Esophagus muscularis mucosa (tissue), 4 donors: ENCODE measurements around the gene IRF4. TPM values are rescaled to one million over a fixed set of nuclear protein-coding genes. Genes with fewer than 3 reads are reported as not detected.

Experiments used
- DNase-seq: peaks from one replicate; pipeline ENCODE4 v3.0.0-alpha.2; 2017; ENCODE audit errors: extremely low spot score
- H3K27ac ChIP-seq, 4 donors: fragments of 200-600 bp; sonication (generic); replicated peaks in 1 of 4; 1 replicate in 3 of 4; 2 replicates in 1 of 4; pipeline ENCODE4 v1.5.1; 2016 to 2019; ENCODE audit warnings: mild to moderate bottlenecking in 1 of 4
- H3K27me3 ChIP-seq, 4 donors: fragments of 200-600 bp; sonication (generic); one replicate each; pipeline versions ENCODE4 v1.5.1 to v1.6.0; 2016 to 2019
- H3K36me3 ChIP-seq, 4 donors: fragments of 200-600 bp; sonication (generic); one replicate each; pipeline ENCODE4 v1.5.1; 2016 to 2019
- H3K4me1 ChIP-seq, 4 donors: fragments of 200-600 bp; sonication (generic); one replicate each; pipeline ENCODE4 v1.5.1; 2016 to 2019
- H3K4me3 ChIP-seq, 4 donors: fragments of 200-600 bp; sonication (generic); 1 replicate in 2 of 4; 2 replicates in 2 of 4; pipeline ENCODE4 v1.5.1; 2016 to 2019; ENCODE audit warnings: mild to moderate bottlenecking in 4 of 4, moderate library complexity in 1 of 4
- H3K9me3 ChIP-seq, 4 donors: fragments of 200-600 bp; sonication (generic); 1 replicate in 3 of 4; 2 replicates in 1 of 4; pipeline ENCODE4 v1.5.1; 2016 to 2019
- CTCF ChIP-seq, 3 experiments: fragments of 200-600 bp in 2 of 3; fragments of 450-650 bp in 1 of 3; sonication (generic) in 2 of 3; IDR thresholded peaks; one replicate each; pipeline ENCODE4 v1.5.1; 2017 to 2019; ENCODE audit warnings: antibody characterized with exemption in 3 of 3, mild to moderate bottlenecking in 2 of 3, moderate library complexity in 1 of 3
- EP300 ChIP-seq: sonication (generic); formaldehyde crosslinking; IDR thresholded peaks from one replicate; pipeline ENCODE4 v1.6.1; 2017; ENCODE audit warnings: antibody characterized with exemption
- POLR2A ChIP-seq: fragments of 450-650 bp; IDR thresholded peaks from one replicate; pipeline ENCODE4 v1.6.1; 2017; ENCODE audit warnings: antibody characterized with exemption, moderate library complexity, mild to moderate bottlenecking, low read depth
- POLR2AphosphoS5 ChIP-seq, 2 donors: sonication (generic); formaldehyde crosslinking; IDR thresholded peaks; one replicate each; pipeline ENCODE4 v1.6.1; 2017; ENCODE audit warnings: antibody characterized with exemption in 2 of 2
- WGBS: methylation state at CpG from one replicate; pipeline ENCODE4 v1.1.5; 2018; 5-methylcytosine and 5-hydroxymethylcytosine counted together
- intact Hi-C: fragments of 100-400 bp; cut with DNase I; formaldehyde crosslinking; loops from one replicate; pipeline ENCODE4 v1.15.1; 2023
- total RNA-seq, 4 donors: library from RNA; depleted of rRNA; stranded (reverse); fragments of >200 nt; gene quantifications; one replicate each; pipeline versions ENCODE4 v1.1.0 to v1.2.1, GENCODE V29; 2016

IRF4 gene
- total RNA-seq, 4 donors from 2014 or later = 0.29 to 9.5 (median 3.3) TPM

DNA sequence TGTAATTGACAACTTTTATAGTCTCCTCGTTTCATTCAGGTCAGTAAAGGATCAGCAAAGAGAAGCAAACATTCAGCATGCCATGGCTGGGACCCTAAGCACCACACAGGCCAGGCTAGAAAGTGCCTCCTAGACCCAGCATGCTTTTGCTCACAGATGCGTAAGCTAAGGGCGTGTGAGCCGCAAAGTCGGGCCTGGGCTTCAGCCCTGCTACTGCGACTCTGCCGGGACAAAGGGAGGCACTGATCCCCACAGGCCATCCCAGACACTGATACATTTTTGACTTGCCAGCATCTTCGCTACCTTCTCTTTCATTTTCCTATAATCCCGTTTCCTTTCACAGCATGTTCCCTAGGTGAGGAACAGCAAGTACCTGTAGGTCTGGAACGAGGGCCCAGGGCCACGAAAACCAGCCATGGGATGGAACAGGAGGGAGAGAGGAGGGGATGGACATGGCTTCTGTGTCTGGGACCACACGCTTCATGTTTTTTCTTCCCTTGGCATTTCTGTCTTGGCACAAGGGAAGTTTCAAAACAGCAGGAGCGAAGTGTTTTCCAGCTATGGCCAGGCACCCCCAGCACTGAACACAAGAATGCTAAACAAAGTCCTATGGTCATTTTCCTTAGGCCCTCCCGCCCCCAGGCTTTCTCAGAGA, 42.6 kb downstream of the IRF4 start:
- no peak for DNase-seq
- WGBS = 83% methylated on average over 14 of the region's 14 CpGs
- H3K9me3 ChIP-seq = no peaks in the 10 kb centered on the region

DNA sequence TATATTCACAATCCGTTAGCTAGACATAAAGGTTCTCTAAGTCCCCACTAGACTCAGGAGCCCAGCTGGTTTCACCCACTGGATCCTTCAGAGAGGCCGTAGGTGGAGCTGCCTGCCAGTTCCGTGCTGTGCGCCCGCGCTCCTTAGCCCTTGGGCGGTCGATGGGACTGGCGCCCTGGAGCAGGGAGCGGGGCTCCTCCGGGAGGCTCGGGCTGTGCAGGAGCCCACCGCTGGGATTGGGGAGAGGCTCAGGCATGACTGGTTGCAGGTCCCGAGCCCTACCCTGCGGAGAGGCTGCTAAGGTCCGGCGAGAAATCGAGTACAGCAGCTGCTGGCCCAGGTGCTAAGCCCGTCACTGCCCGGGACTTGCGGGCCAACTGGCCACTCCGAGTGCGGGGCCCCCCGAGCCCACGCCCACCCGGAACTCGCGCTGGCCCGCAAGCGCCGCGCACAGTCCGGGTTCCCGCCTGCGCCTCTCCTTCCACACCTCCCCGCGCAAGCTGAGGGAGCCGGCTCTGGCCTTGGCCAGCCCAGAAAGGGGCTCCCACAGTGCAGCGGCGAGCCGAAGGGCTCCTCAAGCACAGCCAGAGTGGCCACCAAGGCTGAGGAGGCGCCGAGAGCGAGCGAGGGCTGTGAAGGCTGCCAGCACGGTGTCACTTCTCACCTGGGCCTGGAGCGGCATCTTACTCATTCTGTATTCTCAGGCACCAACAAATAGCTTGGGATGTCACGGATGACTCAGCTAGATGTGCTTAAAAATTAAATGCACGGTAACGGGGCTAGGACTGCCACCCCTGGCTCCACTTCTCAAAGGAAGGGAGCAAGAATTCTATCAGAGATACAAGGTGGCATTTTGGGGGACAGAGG, 44.1 kb downstream of the IRF4 start:
- no peak for DNase-seq

More for the DNA sequence above, 42.6 kb downstream of the IRF4 start:
- Histone ChIP-seq H3K36me3 (no peaks in the 10 kb centered on the region), H3K27me3 (no peaks in the 10 kb centered on the region), H3K4me3 (no peak overlapping the region), H3K27ac (no peak overlapping the region), H3K4me1 (no peaks in the 10 kb centered on the region)
- TF ChIP-seq POLR2AphosphoS5 (IDR thresholded peaks at IDR 0.05) = no peak
- TF ChIP-seq CTCF (IDR thresholded peaks at IDR 0.05) = no peak
- no peak for TF ChIP-seq POLR2A
- no peak for TF ChIP-seq EP300
- intact Hi-C loops = no loop called here

GRCh38 chr6:436308-437036, 44.9 kb downstream of the IRF4 start:
- no peak for DNase-seq

More for the DNA sequence above, 44.1 kb downstream of the IRF4 start:
- intact Hi-C loops = no loop called here
- no peak overlapping the region for H3K4me3 ChIP-seq
- no peaks in the 10 kb centered on the region for H3K9me3 ChIP-seq
- no peaks in the 10 kb centered on the region for H3K4me1 ChIP-seq
- WGBS = 91% methylated on average over 22 of the region's 50 CpGs
- TF ChIP-seq POLR2AphosphoS5 (IDR thresholded peaks at IDR 0.05) = no peak
- TF ChIP-seq POLR2A = no peak
- no peak for TF ChIP-seq CTCF (IDR thresholded peaks at IDR 0.05)
- TF ChIP-seq EP300 = no peak
- no peaks in the 10 kb centered on the region for H3K27me3 ChIP-seq
- H3K27ac ChIP-seq = no peak overlapping the region
- no peaks in the 10 kb centered on the region for H3K36me3 ChIP-seq

DNA sequence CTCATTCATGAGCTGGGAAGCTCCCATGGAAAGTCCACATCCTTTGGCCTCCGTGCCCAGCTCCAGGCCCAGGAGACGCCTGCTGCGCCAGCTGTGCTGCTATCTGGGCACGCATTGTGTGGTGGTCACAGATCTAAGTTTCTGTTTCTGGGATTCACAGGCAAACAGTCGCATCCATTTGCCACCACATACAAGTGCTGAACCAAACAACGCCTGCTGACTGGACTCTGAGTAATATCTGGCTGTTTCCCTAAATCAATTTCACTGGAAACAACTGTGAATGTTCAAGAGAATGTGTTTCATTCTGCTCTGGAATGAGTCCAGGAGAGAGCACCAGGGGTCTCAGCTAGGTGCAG, 45.5 kb downstream of the IRF4 start:
- H3K27ac ChIP-seq = no peak overlapping the region

More at GRCh38 chr6:436308-437036, 44.9 kb downstream of the IRF4 start:
- peaks cover 0 to 2% (median 0%) of the 10 kb centered on the region in 4 donors for H3K27me3 ChIP-seq
- no peaks in the 10 kb centered on the region for H3K36me3 ChIP-seq
- no peak for TF ChIP-seq POLR2AphosphoS5 (IDR thresholded peaks at IDR 0.05)
- intact Hi-C loops = no loop called here
- no peak overlapping the region for H3K4me3 ChIP-seq
- H3K27ac ChIP-seq = no peak overlapping the region
- no peaks in the 10 kb centered on the region for H3K4me1 ChIP-seq
- H3K9me3 ChIP-seq = no peaks in the 10 kb centered on the region
- 78% methylated on average over 19 of the region's 25 CpGs for WGBS

More for the DNA sequence above, 45.5 kb downstream of the IRF4 start:
- intact Hi-C loops = no loop called here
- no peak for DNase-seq
- no peaks in the 10 kb centered on the region for H3K9me3 ChIP-seq
- H3K36me3 ChIP-seq = no peaks in the 10 kb centered on the region
- no peaks in the 10 kb centered on the region for H3K4me1 ChIP-seq
- TF ChIP-seq POLR2A (no peak), EP300 (no peak), CTCF (IDR thresholded peaks at IDR 0.05) (no peak), POLR2AphosphoS5 (IDR thresholded peaks at IDR 0.05) (no peak)
- H3K27me3 ChIP-seq = peaks cover 0 to 7% (median 0%) of the 10 kb centered on the region in 4 donors
- WGBS = 94% methylated on average over 5 of the region's 6 CpGs
- H3K4me3 ChIP-seq = no peak overlapping the region
